ENCODE data around the gene PGAP3.

Gene PGAP3

DNA sequence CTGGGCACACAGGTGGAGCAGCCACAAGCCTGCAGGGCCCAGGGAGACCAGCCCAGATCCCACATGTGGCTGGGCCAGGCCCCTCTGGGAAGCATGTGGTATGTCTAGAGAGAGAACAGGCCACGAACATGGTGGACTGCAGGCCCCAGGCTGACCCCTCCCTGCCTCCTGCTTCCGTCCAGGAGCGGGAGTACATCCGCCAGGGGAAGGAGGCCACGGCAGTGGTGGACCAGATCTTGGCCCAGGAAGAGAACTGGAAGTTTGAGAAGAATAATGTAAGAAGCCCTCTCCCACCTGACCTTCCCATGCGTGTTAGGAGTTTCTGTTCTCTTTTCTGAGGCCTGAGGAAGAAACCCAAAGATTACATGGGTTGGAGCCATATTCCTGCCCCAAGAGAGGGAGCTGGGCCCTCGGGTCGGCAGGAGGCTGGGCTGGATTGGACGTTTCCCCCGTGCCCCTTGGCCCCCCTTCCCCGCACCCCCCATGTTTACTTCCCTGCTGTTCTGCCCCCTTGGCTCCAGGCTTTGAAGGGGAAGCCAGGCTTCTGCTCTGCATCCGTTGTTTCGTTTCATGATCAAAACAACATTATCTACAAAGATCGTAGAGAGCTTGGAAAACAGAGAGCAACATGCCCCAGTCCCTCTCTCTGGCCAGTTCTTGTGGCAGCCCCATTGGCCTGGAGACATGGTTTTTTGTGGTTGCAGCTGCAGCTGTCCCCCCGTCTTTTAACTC, 28.4 kb downstream of the PGAP3 start:
- no peak for DNase-seq (ENCODE audit: low spot score)

DNA sequence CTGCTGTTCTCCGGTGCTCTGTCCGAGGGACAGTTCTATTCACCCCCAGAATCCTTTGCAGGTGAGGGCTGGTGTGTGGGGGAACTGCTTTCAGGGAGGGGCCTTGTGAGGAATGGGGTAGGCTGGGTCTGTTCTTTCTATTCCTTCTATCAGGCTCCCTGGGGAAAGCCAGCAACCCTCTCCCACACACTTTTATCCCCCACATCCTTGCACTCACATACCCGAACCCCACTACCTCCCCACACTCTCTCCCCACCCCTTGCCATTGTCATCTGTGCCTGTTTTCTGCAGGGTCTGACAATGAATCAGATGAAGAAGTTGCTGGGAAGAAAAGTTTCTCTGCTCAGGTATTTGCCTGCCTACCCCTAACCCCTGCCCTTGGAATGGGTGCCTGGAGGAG, 29.1 kb downstream of the PGAP3 start:
- DNase-seq (ENCODE audit: low spot score), result no peak

DNA sequence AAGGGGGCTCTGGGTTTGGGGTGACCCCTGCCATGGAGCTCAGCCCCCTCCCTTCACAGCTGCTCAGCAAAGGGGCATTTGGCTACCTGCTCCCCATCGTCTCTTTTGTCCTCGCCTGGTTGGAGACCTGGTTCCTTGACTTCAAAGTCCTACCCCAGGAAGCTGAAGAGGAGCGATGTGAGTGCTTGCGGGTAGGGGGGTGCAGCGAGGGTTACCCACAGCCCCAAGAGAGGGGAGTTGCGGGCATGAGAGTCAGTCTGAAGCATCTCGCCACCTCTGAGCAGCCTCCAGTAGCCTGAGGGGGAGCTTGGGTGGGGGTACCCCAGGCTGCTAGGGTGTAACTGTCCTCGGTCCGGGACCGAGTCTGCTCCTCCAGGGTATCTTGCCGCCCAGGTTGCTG, 29.5 kb downstream of the PGAP3 start:
- no peak for DNase-seq (ENCODE audit: low spot score)

DNA sequence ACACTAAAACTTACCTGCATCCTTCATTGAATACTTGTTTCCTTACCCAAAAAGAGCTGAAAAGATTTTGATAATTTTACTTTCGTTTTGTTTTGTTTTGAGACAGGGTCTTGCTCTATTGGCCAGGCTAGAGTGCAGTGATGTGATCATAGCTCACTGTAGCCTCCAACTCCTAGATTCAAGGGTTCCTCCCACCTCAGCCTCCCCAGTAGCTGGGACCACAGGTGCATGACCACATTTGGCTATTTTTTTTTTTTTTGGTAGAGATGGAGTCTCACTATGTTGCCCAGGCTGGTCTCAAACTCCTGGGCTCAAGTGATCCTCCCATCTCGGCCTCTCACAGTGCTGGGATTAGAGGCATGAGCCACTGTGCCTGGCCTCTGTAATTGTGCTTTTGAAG, 32.8 kb downstream of the PGAP3 start:
- no peak for DNase-seq (ENCODE audit: low spot score)

DNA sequence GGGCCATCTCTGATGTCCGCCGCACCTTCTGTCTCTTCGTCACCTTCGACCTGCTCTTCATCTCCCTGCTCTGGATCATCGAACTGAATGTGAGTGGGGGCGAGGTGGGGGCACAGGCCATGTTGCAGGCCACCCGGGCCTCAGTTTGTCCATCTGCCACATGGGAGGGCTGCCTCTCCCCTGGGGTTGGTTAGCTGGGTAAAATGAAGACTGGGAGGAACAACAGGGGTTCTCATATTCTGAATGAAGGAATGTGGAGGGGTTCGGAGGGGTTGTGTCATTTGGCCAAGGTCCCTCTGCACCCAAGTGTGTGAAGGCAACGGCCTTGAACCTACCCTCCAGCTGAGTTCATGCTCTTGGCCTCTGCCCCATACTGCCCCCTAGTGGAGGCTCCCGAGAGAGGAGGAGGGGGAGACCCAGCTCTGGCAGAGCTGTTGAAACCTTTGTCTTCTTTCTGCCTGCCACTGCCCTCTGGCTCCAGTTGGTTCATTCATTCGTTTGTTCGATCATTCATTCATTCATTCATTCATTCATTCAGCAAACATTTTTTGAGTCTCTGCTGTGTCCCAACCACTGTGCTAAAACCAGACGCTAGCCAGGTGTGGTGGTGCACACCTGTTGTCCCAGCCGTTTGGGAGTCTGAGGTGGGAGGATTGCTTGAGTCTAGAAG, 34.1 kb downstream of the PGAP3 start:
- peak; percentile 80 for DNase-seq (ENCODE audit: low spot score)

DNA sequence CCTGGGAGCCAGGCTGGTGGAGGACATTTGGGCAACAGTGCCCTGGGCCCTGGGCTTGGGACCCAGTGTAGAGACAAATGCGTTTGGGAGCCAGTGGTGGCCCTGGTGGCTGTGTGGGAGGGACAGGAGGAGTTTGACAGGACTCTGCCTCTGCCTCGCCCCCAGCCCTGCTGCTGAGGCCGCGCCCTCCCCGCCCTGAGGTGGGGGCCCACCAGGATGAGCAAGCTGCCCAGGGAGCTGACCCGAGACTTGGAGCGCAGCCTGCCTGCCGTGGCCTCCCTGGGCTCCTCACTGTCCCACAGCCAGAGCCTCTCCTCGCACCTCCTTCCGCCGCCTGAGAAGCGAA, 34.6 kb downstream of the PGAP3 start:
- DNase-seq (ENCODE audit: low spot score), result no peak

DNA sequence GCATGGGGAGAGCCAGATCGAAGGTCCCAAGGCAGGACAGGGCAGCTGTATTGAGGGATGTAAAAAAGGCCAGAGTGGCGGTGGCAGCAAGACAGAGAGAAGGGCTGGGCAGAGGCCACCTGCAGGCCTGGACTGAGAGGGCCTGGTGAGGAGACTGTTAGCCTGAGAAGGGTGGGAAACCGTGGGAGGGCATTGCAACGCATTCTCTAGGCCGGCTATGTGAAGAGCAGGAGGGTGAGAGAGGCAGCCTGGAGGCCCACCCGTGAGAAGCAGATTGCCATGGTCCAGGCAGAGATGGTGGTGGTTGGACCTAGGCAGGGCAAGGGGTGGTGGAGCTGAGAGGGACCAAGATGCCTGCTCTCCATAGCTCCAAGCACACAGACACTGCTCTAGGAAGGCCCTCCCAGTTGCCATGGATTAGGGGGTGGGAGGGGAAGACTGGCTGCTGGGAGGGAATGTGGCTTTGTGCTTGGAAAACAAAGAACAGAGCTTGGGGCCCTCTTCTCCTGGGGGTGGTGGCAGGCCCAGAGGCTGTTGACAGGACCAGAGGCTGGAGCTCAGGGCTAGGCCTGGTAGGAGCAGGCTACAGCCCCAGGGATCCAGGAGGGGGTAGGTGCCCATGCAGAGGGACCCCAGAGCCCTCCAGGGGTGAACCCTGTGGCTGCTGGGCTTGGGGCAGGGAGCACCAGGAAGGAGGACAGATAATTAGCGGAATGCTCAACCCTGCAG, 35.1 kb downstream of the PGAP3 start:
- no peak for DNase-seq (ENCODE audit: low spot score)

DNA sequence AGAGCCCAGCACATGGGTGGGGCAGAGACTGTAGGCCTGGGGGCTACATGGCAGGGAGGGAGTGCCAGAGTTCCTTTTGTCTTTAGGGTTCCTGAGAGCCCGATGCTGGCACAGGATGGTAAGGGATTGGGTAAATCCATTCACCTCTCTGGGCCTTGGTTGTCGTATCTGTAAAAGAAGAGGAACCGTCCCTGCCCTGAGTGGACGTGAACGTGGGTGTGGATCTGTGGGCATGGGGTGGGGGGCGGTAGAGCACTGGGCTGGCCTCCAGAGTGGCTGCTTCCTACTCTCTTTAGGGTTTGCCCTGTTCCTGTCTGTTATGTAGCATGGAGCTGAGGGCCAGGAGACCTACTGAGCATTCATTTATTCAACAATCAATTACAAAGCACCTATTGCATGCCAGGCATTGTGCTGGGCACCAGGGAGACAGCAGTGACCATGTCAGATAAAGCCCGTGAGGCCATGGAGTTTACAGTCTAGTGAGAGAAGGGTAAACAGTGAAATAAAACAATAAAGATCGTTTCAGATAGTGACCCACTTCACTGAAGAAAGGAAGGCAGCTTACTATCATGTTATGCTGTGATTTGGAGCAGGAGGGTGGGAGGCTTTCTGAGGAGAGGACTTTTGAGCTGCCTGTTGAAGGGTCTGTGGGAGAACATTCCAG, 35.8 kb downstream of the PGAP3 start:
- no peak for DNase-seq (ENCODE audit: low spot score)

DNA sequence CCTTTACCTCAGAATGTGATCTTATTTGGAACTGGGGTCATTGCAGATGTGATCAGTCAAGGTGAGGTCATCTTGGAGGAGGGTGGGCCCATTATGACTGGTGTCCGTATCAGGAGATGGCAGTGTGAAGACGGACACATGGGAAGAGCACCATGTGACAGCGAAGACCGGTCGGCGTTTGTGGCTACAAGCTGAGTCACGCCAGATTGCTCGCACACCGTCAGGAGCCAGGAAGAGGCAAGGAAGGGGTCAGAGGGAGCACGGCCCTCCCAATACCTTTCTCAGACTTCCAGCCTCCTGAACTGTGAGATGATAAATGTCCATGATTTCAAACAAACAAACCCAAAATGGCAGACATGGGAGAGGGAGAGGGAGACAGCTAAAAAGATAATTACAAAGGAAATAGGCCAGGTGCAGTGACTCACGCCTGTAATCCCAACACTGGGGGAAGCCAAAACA, 37.7 kb downstream of the PGAP3 start:
- no peak for DNase-seq (ENCODE audit: low spot score)

DNA sequence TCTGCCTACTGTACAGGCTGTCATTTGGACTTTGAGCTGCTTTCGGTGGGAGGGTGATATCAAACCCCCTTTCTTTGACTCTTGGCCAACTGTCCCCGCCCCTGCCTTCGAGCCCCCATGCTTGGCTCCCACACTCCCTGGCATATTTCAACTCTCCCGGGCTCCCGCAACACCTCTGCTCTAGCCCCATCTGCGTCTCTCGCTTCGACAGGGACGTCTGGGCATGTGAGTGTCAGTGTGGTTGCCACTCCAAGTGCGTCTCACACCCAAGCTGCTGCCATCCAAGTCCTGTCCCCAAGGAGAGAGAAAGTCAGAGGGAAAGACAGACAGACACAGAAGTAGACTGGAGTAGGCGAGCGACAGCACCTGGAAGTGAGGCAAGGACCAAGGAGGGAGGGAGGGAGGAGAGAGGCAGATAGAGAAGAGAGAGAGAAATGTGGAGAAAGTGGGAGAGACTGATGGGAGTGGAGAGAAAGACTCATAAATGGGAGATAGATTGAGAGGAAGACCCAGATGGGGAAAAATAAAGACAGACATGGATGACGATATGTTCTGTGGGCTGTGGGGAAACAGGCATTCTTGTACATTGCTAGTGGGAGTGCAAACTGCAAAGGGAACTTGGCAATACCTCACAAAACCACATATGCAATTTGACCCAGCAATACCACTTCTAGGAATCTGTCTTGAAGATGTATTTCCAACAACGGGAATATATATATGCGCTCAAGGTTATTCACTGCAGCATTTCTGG, 39.1 kb downstream of the PGAP3 start:
- DNase-seq (ENCODE audit: low spot score), result no peak

DNA sequence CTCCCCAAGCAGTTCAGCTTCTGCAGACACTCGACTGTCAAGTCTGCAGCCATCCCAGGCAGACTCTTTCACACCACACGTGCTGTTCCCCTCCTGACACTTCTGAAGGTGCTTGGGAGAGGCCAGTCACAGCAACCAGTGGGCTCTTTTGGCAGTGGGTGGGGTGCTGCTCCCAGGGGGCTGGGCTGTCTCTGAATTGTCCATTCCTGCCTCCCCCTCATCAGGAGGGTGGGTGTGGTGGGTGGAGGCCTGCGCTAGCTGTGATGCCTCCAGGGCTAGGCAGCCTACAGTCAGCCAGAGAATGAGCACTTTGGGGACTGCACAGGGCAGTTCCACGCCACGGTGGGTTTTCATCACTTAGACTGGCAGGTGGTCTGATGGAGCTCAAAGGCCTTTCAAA, 40.6 kb downstream of the PGAP3 start:
- DNase-seq (ENCODE audit: low spot score), result no peak

DNA sequence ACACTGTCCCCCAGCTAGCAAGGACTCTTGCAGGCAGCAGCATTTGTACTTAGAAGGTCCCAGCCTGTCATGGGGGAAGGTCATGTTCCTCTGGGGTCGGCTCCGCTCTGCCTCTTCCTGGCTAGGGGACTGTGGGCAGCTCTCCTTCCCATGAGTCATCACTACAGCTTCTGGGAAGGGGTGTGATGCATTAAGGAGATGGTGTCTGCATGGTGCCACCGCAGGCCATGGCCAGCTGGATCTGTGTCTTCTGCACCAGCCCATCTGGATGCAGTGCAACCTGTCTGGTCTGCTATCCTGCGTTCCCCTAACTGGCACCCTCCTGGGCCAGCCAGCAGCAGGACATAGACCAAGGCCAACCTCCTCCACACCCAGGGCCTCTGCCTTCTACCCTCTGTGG, 44.6 kb downstream of the PGAP3 start:
- DNase-seq (ENCODE audit: low spot score), result no peak

DNA sequence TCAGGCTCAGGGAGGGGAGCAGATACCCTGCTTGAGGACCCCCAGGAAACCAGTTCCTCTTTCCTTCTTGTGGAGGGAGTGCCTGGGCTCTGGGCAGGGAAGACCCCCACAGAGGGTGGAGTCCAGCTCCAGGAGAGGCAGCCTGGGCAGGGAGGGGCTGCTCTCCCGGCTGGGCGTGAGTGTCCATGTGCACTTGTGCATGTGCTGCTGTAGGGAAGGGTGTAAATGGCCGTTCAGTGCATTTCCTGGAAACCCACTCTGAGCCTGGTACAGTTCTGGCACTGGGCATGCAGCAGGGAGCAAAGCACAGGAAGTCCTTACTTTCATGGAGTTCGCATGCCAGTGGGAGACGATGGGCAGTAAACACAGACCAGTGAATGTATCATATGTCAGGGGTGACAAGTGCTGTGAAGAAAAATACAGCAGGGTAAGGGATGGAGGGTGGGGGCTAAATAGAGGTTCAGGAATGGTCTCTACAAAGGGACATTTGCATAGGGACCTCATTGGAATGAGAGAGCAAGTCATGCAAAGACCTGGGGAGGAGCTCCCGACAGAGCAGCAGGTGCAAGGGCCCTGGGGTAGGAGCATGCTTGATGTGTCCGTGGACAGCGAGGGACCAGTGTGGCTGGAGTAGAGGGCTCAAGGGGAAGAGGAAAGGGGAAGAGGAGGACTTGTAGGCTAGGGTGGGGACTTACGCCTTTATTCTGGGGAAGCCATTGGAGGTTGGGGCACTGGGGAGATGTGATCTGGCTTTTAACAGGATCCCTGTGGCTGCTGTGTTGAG, 45.4 kb downstream of the PGAP3 start:
- DNase-seq (ENCODE audit: low spot score), result no peak

DNA sequence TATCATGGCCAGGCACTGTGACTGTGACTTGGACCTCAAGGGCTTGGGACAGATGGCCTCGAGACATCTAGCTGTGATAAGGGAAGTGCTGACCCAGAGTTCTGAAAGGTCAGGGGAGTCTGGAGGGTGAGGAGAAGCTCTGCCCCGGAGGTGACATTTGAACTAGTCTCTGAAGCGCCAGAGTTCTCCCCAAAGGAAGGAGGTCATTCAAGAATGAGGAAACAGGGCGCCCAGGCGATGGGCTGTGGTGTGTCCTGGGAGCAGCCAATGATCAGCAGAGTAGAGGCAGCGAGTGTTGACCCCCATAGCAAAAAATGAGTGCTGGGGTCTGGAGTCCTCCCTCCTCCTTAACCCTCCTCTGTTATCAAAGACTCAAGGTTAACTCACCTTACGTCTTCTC, 46.0 kb downstream of the PGAP3 start:
- DNase-seq (ENCODE audit: low spot score), result no peak

DNA sequence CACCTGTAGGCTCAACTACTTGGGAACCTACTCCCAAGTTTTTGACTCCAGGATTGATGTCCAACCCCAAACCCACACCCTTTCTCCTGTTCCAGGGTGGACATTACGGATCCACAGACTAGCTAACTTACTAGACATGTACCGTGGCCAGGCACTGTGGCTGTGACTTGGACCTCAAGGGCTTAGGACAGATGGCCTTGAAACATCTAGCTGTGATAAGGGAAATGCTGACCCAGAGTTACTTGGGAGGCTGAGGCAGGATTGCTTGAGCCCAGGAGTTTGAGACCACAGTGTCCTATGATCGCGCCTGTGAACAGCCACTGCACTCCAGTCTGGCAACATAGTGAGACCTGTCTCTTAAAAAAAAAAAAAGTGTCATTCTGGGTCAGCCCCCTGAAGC, 46.8 kb downstream of the PGAP3 start:
- DNase-seq (ENCODE audit: low spot score), result no peak

DNA sequence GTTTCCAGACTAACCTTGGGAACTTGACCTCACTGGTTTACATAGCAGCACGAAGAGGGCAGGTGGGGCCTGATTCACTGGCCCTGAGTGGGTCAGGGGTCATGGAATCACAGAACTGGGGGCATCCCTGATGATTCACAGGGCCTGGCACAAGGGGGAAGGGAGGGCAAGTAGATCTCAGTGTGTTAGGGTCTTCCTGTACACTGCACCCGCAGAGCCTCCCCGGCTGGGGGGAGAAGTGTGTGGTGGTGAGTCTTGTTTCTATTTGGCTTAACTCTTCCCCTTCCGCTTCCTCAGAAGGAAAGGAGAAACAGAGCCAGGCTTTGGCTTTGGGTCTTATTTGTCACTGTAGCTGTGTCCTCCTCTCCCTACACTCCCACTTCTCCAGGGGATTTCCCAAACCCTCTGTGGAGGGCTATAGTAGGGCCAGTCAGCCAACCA, 47.2 kb downstream of the PGAP3 start:
- DNase-seq (ENCODE audit: low spot score), result no peak

DNA sequence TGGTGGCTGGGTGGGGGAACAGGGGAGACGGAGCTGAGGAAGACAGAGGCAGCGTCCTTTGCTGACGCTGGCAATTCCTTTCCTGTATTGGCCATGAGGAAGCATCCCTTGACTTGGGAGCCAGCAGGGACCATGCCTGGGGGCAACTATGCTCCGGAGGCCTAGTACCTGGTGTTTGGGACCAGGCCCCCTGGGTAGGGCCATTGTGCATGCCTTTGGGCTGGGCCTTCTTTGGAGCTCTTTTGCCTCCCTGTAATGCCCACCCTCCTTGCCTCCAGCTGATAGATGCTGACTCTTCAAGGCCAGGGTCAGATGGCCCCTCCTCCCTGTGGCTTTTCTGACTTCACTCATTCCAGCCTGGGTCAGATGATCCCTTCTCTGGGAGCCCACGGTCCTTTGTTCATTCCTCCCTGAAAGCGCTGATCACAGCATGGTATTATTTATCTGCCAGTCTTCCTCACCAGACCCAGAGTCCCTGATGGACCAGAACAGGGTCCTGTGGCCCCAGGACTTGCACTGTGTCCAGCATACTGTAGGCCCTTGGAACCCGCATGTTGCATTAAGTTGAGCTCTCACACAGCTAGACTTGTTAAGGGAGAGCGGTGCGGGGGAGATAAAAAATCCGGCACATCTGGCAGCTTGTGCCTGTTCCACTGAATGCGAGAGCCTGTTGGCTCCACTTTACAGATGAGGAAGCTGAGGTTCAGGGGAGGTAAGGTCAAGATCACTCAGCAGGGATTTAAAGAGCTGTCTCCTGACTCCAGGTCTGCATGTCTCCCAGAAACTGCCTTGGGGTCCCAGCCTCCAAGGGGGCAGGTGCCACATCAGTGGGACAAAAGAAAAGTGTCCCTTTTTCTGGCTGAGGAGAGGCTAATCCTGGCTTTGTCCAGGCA, 48.0 kb downstream of the PGAP3 start:
- DNase-seq (ENCODE audit: low spot score), result no peak

DNA sequence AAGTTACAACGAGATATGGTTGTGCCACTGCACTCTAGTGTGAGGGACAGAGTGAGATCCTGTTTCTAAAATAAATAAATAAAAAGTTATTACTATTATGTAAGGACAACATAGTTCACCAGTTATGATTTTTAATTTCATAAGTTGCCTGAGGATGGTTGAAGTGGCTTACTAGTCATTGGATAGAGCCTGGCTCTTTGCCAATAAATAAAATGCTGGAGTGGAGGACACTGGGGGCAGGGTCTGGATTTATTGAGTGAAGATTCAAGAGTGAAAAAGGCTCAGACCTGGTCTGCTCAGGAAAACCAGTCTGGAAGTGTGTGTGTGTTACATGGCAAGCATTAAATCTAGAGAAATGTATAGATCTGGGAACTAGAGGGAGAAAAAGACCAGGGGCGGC, 48.8 kb downstream of the PGAP3 start:
- no peak for DNase-seq (ENCODE audit: low spot score)

DNA sequence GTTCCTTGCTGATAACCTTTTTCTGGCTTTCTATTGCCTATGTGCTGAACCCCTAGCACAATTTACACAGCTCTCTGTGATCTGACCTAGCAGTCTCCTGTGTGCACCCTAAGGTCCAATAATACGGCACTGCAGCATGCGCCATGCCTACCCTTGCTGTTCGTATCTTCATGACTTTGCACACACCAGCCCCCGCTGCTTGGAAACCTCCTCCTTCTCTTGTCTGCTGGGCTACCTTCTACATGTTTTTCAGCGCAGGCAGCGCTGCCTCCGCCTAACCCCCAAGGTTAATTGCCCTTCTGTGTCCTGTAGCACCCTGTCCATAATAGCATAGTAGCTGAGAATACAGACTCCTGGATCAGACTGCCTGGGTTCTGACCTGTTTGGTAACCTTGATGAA, 49.5 kb downstream of the PGAP3 start:
- no peak for DNase-seq (ENCODE audit: low spot score)
